Medulla oblongata (tissue), 1 donor: ENCODE measurements around the gene CAMTA1.

ENCODE experiments used
- DNase-seq: peaks from one replicate; pipeline ENCODE4 v3.0.0-alpha.2; 2015; ENCODE audit errors: extremely low spot score

The CAMTA1 gene

DNA sequence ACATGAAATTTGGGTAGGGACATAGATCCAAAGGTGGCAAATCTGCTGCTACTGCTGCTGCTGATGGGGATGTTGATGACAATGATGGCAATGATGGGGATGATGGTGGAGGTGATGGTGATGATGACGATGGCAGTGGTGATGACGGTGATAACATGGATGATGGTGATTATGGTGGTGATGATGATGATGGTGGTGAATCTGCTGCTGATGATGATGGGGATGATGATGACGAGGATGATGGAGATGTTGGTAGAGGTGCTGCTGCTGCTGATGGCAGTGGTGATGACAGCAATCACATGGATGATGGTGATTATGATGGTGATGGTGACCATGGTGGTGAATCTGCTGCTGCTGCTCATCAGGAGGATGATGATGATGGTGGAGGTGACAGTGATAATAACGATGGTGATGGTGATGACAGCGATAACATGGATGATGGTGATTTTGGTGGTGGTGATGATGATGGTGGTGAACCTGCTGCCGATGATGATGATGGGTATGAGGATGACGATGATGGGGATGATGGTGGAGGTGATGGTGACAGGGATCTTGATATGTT is 644.9 kb downstream of the CAMTA1 start:
- no peak for DNase-seq

DNA sequence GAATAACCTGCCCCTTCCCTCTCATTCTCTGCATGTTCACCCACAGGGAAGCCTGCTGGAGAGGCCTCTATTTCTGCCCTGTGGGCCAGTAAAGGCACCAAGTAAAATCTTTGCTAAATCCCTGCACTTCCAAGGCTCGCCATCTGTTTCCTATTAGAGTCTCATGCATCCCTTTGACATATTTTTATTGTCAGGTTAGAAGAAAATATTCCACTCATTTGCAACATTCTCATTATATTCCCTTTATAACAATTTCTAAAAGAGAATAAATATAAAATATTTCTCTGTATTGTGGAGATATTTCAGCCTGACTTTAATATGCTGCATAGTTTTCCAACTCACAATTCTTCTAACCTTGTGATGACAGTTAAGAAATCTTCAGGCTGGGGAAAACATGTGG is 645.4 kb downstream of the CAMTA1 start:
- DNase-seq, result no peak

DNA sequence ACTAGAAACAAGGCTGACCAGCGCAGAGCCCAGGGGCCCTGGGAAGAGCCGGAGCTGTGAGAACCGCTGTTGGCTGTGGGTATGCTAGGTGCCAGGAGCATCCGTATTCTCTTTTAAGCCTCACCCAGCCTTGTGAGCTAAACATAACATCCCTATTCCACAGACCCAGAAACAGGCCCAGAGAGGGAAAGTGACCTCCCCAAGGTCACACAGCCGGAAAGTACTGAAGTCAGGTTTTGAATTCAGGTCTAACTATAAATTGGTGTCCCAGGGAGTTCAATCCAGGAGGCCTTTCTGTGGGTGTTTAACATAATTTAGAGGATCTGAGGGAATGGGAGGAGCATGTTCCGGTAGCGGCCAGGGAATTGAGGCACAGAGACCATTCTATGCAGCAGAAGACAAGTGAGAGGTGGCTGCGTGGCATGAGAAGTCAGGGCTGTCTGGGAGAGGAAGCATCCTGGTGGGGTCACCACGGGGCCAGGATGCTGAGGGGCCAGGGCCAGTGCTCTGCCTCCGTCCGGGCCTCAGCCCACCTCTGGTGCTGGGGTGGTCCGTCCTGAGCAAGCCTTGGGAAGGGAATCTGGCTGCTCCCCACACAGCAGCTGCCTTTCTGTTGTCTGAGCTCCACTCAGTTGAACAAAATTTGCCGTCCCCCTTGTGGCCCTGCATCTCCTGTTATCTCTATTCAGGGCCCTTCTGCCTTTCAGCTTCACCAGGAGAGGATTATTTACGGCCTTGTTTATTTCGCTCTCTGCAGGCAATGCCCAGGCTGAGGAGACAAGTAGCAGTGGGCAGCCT is 647.0 kb downstream of the CAMTA1 start:
- no peak for DNase-seq

DNA sequence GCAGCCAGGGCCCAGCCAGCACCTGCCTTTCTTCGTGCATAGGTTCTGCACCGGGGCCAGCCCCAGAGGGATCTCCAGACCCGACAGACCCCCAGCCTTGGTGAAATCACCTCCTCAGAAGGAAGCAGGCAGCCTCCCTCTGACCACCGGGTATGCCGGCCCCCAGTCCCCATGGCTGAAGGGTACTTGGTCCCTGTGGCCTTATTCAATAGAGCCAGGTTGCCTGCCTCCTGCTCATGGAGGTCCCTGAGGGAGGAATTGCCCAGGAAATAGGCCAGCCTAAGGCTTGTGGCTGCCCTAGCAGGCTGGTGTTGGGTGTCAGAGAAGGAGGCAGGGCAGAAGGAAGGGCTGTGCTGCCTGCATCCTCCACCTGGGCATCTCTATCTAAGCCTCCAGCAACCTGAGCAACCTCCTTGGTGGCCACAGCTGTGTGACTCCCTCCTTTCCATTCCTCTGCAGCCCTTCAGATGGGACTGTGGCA is 647.7 kb downstream of the CAMTA1 start:
- DNase-seq, result no peak

DNA sequence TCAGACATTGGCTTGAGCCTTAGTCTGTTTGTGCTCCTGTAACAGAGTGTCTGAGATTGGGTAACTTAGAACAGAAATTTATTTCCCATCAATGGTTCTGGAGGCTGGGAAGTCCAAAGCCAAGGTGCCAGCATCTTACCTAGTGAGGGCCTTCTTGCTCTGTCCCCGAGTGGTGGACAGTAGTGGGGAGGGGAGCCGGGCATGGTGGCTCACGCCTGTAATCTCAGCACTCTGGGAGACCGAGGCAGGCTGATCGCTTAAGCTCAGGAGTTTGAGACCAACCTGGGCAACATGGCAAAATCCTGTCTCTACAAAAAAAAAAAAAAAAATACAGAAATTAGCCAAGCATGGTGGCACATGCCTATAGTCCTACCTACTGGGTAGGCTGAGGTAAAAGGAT is 649.3 kb downstream of the CAMTA1 start:
- DNase-seq, result no peak

DNA sequence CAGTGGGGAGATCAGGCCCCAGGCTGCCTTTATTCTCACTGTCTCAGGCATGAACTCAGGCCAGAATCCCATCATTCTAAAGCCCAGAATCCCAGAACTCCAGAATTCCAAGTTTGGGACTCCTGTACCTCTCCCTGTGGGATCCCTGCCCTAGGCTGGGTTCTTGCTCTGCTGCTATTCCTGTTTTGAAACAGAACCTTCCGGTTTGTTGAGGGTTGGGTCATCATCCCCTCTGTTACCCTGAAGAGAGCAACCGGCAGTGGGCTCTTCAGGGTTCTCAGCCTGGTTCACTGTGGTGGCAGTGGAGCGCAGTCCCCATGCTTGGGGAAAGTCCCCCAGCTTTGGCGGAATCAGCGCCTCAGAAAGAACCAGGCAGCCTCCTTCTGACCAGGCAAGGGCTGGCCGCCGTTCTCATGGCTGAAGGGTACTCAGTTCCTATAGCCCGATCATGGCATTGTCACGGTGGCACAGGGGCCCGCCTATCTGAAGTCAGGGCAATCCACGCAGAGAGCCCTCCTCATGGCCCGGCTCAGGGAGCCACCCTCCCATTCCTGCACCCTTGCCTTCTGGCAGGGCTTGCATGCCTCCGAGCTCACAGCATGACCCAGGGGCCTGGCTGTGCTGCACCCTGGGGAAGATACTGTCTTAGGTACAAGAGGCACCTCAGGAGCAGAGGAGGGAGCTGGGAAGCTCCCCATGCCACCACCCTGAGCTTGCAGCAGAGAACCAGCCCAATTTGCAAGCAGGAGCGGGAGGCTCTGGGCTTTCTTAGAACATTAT is 650.2 kb downstream of the CAMTA1 start:
- no peak for DNase-seq

DNA sequence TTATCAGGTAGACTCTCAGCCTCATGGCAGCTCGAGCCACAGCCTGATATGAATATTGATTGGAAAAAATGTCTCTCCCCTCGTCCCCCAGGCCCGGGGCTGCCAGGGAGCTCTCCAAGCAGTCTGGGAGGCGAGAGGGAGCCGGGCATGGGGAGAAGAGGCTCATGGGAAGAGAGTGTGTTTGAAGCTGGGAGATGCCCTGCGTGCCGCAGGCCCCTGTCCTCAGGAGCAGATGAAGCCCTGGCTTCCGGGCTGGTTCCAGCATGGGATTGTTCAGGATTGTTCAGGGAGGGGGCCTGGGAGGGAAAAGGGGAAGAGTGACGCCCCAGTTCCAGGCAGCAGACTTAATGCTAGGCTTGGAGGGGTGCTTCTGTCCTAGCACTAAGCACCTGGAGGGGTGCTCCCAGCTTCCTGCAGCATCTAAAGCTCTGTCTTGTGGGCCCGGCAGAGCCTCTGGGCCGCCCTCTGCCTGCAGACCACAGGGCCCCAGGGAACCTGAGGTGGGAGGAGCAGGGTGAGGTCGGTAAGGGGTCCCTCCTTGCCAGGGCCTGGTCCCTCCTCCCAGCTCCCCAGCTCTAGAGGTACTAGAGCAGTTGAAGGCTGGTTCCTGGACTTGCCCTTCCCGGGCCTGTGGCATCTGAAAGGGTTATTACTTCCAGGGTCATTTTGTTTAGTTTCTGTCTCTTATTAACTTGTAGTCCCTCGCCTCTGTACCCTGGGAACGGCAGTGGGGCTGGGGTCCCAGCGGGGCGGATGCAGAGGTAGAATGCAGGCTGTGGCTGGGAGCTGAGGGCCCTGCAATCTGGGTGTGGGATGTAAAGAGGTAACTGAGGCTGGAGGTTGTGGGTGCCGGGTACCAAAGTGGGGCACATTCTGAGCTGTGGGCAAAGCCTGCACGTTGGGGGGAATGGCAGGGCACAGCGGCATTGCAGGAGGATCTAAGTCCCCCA is 651.1 kb downstream of the CAMTA1 start:
- no peak for DNase-seq

DNA sequence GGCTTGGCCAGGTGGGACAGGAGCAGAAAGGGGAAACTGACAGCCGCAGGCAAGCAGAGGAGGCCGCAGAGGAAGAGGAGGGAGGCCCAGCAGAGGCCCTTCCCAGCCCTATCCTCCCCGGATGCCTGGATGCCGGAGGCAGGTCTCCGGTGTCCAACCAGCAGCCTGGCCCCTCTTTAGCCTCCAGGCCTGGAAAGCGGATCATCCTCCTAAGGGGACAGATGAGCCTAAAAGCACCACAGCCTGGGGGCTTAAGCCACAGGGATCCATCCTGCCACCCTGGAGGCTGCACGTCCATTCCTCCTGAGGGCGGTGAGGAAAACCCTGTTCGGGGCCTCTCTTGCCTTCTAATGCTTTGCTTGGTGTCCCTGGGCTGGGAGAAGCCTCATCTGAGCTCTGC is 651.8 kb downstream of the CAMTA1 start:
- DNase-seq, result no peak

DNA sequence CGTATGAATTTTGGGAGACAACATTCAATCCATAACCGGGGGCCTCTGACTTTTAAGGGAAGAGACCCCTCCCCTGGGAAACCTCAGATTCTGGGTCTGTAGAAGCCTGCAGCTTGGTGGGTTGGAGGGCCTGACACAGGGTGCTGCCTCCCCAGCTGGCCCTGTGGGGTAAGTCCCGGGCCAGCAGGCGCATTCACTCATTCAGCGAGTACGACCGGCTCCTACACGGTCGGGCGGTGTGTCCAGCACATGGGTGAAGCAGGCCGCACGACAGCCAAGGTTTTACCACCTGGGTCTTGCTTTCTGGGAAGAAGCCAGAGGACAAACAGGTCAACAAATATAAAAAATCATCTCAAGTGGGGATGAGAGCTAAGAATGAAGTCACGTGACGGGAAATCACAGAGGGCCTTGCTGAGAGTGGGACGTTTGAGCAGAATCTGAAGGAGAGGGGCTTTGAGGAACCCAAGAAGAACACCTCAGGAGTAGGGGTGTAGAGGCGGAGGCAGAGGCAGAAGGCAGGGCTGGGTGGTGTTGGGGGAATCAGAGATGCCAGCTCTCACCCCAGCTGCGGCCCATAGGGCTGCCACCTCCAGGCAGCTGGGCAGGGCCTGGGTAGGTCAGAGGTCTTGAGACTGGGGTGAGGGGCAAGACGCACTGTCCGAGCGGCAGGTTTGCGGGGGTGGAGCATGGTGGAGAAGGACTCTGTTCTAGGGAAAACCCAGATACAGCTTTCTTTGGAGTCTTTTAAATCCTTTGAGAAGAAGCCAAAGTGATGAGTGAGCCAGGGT is 652.5 kb downstream of the CAMTA1 start:
- no peak for DNase-seq

DNA sequence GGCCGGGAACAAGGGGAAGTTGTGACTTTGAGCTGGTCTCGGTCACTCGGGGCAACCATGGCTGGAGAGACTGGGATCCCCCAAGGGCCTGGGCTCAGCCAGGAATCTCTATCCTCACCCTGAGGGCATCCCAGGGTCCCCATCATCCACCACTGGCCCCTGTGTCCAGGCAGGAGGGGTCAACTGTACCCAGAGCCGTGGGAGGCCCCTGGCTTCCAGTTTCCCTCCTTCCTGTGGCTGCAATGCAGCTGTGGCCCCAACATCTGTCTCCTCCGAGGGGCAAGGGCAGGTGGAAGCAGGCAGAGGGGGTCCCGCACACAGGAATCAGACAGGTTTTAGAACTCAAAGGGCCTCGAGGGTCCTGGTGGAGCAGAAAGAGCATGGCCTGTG is 653.1 kb downstream of the CAMTA1 start:
- no peak for DNase-seq

DNA sequence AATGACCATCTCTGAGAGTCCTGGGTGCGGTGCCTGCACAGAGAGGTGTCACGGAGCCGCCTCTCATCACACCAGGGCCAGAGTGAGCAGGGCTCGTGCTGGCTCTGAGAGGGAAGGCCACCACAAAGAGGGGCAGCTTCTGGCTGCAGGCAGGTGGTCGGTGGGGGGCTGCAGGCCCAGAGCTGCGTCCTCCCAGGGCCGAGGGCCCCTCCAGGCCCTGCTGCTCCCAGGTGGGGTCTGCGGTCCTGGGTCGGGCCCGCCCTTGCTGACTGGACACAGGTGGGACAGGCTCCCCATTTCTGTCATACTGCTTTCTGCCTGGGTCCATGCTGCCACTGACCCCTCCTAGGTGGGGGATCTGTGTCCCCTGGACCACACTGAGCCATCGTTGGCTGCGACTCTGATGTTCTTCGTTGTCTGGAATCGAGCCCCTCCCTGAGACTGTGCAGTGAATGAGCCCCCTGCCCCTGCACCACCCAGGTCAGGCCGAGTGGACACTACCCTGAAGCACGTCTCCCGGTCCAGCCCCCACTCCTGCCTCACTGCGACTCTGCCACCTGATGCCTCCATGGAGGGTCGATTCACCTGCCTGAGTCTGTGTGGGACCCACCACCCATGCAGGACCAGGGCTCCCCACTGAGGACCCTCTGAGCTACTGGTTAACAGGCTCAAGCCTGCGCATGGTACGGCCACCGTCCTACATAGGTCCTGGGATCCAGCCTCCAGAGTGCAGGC is 653.8 kb downstream of the CAMTA1 start:
- DNase-seq, result no peak

DNA sequence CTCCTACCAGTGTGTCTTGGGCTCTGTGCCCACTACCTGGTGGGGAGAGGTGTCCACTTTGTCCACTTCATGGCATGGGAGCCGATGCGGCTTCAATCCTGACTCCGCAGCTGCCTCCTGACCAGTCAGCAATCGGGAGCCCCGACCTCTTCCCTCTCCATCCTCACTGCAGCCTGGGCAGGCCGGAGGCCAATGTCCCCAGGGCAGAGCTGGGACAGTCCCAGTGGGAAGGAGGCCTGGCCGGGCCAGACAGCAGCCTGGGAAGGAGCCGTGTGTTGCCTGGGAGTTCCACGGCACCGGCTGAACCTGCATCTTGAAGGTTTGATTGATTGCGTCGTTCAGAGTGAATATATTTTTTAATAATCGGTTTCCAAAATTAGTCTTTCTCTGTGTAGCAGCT is 654.9 kb downstream of the CAMTA1 start:
- DNase-seq, result peak; percentile 17

DNA sequence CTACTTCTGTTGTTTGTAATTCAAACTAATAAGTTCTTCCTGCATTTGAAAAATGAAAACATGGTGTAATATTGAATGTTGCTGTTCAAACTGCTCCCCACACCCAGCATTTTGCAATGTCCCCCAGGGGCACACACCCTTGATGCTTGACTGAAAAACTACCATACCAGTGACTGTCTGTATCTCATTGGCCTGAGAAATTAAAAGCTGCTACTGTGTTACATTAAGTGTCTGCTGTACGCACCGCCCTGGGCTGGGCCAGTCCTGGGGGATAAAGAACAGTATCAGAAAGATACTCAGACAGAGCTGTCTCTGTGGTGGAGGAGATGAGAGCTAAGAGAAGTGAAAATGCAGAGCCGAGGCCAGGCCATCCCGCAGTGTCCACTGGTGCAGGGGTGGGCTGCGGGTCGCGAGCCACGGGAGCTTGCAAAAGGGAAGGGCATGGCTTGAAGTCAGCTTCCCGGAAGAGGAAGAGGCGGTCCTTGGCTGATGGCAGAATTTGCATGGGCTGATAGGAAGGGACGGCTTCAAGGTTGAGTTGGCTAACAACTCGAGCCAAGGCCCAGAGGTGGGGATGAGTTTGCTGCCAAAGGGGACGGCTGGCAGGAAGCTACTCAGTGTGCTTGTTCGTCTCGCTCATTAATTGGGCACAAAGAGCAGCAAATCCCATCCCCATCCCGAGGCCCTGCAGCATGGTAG is 656.0 kb downstream of the CAMTA1 start:
- no peak for DNase-seq

DNA sequence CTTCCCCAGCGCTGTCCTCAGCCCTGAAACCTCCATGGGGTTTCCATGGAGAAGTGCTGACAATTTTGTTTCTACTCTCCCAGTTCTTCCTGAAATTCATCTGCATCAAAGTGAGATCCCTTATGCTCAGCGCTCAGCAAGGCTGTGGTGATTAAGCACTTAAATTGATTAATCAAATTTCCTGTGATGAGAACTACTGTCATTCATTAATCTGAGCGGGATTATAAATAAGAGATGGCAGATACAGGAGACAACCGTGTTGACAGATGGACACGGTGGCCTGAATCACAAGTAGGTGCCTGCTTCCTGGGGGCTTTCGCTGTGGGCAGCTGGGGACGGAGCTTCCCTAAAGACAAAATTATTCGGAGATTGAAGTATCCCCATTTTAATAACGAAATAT is 656.8 kb downstream of the CAMTA1 start:
- DNase-seq, result no peak

DNA sequence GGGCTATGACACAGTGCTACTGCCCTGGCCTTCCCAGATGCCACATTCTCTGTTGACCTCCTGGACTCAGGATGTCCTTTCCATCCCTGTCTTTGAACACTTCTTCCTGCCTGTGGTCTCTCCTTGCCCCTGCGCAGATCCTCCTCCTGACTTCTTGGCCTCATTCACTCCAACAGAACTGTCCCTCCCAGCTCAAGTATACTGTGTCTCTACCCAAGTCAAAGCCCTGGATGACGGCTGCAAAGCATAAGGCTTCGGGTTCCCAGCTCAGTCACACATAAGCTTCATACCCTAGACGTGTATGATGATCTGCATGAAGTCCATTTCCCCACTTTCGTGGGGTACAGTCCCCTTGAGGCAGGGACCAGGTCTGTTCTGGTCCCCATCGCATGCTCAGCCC is 657.7 kb downstream of the CAMTA1 start:
- no peak for DNase-seq

DNA sequence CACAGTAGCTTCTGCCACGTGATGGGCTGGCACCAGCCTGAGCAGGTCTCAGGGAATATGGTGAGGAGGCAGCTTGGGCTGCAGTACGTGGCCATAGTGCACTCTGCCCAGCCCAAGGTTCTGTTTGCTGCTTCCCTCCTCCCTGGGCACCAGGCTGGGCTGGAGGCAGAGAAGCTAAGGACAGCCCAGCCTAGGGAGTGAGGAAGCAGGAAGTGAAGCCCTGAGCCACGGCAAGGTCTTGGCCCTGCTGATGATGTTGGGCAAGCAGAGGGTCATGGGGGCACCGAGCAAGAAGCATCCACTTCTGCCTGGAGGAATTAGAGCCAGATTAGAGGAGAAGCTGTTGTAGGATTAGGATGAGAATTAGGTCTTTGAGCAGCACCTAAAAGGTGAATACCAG is 659.1 kb downstream of the CAMTA1 start:
- DNase-seq, result no peak

DNA sequence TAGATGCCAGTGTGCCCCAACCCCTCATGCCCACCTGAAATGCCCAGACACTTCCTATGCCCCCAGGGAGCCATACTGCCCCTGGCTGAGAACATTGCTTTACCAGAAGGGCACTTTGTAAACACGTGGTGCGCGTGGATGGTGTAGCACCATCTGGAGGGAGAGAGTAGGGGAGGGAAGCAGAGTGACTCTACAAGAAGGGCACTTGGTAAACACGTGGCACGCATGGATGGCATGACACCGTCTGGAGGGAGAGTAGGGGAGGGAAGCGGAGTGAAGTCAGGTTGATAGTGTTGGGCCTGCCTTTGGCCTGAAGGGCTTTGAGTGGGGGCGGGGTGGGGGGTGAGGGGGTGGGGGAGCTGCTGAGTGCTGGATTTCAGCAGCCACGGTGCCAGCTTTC is 661.8 kb downstream of the CAMTA1 start:
- no peak for DNase-seq

DNA sequence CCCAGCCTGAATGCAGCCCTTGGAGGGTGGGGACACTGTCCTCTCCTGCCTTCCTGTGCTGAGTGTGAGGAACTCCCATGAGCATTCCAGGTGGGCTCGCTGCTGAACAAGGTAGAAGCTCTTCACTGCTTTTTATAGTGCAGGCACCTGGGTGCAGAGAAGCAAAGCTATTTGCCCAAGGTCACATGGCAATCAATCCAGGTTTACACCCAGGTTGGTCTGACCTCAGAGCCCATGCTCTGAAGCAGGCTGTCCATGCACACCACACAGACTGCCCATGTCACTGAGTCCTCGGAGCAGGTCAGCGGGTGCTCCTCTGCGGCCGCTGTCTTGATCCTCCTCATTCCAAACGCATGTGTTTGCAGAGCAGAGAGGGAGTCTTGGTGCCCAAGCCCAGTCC is 662.5 kb downstream of the CAMTA1 start:
- DNase-seq, result no peak

DNA sequence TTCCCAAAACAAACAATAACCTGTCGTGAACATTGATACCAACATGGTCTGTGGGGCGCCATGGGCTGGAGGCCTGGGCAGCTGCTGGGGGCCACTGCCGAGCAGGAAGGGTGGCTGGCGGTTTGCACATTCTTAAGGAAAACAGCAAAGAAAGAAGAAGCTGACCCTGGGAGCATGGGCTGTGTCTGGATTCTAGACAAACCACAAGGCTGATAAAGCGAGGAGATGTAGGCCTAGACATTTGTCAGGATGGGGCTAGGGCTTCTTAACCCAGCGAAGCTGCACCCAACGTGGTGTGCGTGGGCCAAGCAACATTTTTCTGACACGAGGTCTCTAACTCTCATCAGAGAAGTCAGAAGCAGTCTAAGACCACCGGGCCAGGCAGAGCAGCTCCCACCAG is 663.7 kb downstream of the CAMTA1 start:
- DNase-seq, result no peak

DNA sequence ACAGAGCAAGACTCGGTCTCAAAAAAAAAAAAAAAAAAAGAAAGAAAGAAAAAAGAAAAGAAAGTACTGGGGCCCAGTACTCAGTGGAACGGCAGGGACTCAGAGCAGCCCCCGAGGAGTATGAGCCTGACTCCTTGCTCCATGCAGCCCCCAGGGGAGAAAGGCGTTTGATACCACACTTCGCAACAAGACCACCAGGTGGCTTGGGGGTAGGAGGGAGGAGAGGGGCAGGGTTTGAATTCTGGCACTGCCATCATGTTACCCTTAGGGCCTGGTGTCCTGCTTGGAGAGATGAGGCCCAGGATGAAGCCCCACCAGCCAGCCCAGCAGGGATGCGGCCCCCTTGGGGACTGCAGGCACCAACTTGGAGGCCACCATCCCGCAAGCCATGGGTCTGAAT is 664.5 kb downstream of the CAMTA1 start:
- DNase-seq, result no peak
